GM21786 (cell line): ENCODE results near the gene NUMA1.
A peak's percentile ranks its signal among the peaks of the same experiment; 100 is the strongest.

Source experiments
- ATAC-seq: cut with Tn5 transposase; IDR thresholded peaks from one replicate; pipeline ENCODE4 v1.9.1; 2021; ENCODE audit not compliant: unreplicated experiment

NUMA1 gene

GRCh38 chr11:72002841-72003775 is 77.2 kb downstream of the NUMA1 start:
- ATAC-seq: no peak

DNA sequence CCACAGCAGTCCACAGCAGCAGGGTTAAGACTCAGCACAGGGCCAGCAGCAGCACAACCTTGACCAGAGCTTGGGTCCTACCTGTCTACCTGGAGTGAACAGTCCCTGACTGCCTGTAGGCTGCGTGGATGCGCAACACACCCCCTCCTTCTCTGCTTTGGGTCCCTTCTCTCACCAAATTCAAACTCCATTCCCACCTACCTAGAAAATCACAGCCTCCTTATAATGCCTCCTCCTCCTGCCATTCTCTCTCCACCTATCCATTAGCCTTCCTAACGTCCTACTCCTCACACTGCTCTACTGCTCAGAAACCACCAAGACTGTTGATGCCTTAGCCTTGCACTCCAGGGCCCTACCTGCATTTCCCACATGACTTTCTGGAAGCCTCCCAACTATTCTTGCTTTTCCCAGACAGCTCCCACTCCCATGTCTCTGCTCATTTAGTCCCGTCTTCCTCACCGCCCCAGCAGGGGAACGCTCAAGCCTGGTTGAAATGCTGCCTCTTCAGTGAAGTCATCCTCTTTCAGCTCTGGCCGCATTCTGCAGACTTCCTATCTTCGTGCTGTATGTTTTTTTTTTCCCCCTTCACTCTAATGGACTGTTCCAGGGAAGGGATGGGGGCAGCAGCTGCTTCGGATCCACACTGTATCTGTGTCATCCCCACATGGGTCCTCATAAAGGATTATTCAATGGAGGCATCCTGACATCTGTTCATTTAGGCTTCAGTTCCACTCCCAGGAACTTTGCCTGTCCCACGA is 78.3 kb downstream of the NUMA1 start:
- ATAC-seq: no peak

DNA sequence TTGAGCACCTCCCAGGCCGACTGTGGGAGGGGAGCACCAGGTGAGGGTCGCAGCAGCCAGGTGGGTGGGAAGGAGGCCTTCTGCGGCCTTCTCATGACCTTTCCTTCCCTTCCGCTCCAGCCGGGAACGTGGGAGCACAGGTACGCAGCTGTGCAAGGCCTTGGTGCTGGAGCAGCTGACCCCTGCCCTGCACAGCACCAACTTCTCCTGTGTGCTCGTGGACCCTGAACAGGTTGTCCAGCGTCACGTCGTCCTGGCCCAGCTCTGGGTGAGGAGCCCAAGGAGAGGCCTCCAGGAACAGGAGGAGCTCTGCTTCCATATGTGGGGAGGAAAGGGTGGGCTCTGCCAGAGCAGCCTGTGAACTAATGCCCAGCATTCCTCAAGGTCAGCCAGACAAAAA is 79.1 kb downstream of the NUMA1 start:
- no peak for ATAC-seq

GRCh38 chr11:72000202-72000867 is 80.0 kb downstream of the NUMA1 start:
- no peak for ATAC-seq

DNA sequence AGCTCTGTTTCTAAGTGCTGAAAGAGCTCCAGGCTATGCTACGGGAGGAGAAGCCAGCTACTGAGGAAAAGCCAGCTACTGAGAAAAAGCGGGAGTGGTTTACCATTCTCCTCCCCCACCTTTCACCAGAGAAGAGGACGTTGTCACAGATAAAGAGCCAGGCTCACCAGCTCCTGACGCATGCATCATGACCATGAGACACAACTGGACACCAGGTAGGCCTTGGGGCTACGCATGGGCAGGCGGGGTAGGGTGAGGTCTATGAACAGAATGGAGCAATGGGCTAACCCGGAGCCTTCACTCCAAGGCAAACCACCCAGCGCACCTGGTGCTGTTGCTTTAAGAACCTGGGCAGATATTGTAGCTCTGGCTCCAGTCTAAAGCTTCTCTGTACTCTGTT is 80.5 kb downstream of the NUMA1 start:
- ATAC-seq: no peak

GRCh38 chr11:71999362-71999761 is 81.0 kb downstream of the NUMA1 start:
- ATAC-seq: no peak

GRCh38 chr11:71998649-71999310 is 81.6 kb downstream of the NUMA1 start, which contains the start of gene IL18BP:
Gene IL18BP (plus strand): TSS chr11:71998909. CDS start chr11:71999985, 1,076 bp downstream.
- ATAC-seq: peak; percentile 54

- no peak for ATAC-seq
Measured at GRCh38 chr11:71998061-71998460, 82.3 kb downstream of the NUMA1 start.

DNA sequence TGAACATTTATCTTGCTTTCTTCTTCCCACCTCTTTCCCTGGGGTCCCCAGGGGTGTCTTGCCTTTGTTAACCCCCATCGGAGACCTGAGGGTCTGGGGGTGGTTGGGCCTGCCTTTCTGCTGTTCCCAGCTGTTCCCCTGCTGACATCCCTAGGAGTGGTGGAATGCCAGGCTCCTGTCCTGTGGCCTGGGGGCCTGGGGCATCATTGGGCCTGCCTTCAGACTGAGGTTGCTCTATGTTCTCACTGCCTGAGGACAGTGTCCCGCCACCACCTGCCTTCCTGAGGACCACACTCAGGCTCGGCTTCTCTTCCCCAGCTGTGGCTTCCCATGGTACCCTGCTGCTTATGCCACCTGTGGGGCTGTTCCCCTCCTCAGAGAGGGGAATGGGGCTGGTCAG is 82.7 kb downstream of the NUMA1 start:
- ATAC-seq: no peak

GRCh38 chr11:71996946-71997345 is 83.4 kb downstream of the NUMA1 start:
- no peak for ATAC-seq

DNA sequence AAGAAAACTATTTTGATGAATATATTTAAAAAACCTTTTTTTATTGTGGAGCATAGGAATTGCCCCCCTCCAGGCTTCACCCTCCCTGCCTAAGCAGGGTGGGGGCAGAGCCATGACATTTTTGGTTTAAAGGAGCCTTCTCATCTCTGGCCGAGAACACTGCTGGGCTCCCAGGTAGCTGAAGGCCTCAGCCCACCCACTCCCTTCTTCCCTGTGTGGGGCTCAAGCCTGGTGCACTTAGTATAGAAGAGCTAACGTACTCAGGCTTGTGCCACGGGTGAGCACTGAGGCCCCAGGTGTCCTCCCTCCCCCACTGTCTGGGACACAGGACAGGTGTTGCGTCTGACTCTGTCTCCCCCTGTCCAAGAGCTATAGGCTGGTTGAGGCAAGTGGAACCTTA is 83.8 kb downstream of the NUMA1 start:
- ATAC-seq: no peak

DNA sequence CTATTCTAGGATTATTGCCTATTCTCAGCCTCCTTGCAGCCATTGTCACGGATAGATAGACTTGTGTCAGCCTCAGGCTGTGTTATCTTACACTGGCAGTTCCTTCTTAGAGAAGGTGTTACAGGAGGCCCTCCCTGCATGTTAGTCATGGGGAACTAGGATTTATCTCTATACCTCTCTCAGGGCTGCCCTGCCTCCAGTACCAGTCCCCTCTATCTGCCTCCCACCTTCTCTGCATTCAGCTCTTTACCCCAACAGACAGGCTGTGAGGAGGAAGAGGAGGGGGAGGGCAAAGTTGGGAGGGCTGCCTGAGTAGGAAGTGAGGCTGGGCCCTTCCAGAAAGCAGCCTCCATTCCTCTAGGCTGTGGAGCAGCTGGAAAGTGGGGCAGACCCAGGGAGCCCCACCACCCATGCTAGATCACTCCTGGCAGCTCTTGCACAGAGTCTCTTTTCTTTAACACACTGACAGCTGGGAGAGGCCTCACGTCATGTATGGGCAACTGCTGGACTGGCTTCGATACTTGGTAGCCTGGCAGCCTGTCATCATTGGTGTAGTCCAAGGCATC is 84.5 kb downstream of the NUMA1 start:
- ATAC-seq: no peak

- no peak for ATAC-seq
Measured at GRCh38 chr11:71994786-71995185, 85.6 kb downstream of the NUMA1 start.

GRCh38 chr11:71992136-71992730 is 88.1 kb downstream of the NUMA1 start:
- ATAC-seq: no peak

GRCh38 chr11:71991494-71991893 is 88.8 kb downstream of the NUMA1 start:
- peak; percentile 79 for ATAC-seq

GRCh38 chr11:71990701-71991100 is 89.6 kb downstream of the NUMA1 start:
- ATAC-seq: no peak

DNA sequence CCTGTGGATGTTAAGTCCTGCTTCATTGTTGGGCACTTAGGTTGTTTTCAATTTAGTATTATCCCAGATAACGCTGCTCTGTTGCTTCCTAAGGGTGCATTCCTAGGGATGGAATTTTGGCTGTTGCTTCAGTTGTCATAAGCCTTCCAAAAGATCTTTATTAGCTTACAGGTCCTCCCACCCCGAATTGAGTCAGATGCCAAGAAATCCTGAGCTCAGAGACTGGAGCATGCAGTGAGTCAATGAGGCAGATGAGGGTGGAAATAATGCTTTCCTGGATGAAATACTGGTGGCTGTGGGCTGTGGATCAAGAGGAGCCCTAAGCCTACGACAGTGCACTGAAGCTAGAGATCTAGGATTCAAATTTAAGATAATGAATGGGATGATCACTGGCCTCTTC is 92.3 kb downstream of the NUMA1 start:
- ATAC-seq: no peak

- no peak for ATAC-seq
Measured at GRCh38 chr11:71987521-71987920, 92.8 kb downstream of the NUMA1 start.

- no peak for ATAC-seq
Measured at GRCh38 chr11:71986131-71986530, 94.2 kb downstream of the NUMA1 start.

DNA sequence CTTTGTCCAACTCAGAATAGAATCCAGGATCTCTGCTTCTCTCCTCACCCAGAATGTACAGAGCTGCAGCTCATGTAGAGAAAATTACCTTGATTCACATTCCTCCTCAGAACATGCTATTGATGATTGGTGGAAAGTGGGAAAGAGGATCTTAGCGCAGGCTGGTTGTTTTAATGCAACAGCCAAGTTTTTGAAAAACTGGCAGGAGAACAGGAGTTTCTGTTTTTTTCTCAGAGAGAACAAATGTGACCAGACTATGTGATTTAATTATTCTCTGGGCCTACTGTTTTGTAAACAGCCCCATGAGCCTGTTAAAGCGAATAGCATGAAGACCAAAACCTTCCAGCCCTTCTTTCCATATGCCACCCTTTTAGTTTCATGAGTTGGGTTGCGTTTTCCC is 100.7 kb downstream of the NUMA1 start:
- ATAC-seq: no peak
